ENCODE data around the gene KCNJ14. TPM values are rescaled to one million over a fixed set of nuclear protein-coding genes. Genes with fewer than 3 reads are reported as not detected.

Gene KCNJ14
- polyA plus RNA-seq, 4 donors, result 0.22 to 0.80 (median 0.35) TPM

DNA sequence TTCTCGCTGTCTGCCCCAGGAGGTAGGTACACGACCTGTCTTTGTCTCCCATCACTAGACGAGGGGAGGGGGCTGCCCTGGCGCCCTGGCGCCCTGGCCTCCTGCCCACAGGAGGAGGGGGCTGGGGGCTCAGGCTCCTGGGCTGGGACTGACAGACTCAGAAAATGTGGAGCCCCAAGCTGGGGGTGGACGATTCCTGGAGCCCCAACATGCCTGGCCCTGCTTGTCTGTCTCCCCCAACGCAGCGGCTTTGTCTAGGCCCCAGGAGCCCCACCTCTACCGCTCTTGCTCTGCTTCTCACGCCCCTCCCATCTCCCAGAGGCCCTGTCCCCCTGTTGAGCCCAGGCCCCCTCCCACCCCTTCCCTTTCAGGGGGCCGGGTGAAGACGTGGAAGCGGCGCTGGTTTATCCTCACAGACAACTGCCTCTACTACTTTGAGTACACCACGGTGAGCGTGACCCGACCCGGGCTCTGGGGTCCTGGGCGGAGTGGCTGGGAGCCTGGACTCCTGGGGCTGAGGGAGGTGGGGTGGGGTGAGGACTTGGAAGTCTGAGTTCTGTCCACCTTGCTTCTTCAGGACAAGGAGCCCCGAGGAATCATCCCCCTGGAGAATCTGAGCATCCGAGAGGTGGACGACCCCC lies 22.4 kb downstream of the KCNJ14 start:
- H3K36me3 ChIP-seq (ENCODE audit: control insufficient read depth in 3 of 3, insufficient read depth in 2 of 3, low read depth in 1 of 3, low read length in 3 of 3), result peaks cover 8 to 82% (median 22%) of the 10 kb centered on the region in 3 donors
- H3K27me3 ChIP-seq (ENCODE audit: control insufficient read depth in 3 of 3, insufficient read depth in 3 of 3, low read length in 3 of 3), result no peaks in the 10 kb centered on the region
- H3K4me3 ChIP-seq (ENCODE audit: low read depth in 1 of 3, low read length in 3 of 3), result no peak overlapping the region
- FAIRE-seq, result no peak
- H3K4me1 ChIP-seq (ENCODE audit: control insufficient read depth in 3 of 3, insufficient read depth in 2 of 3, low read depth in 1 of 3, low read length in 2 of 3), result peaks cover 0 to 5% (median 0%) of the 10 kb centered on the region in 3 donors
- H3K27ac ChIP-seq (ENCODE audit: low read depth in 1 of 3, low read length in 2 of 3), result no peak overlapping the region
- H3K9me3 ChIP-seq (ENCODE audit: control insufficient read depth in 2 of 2, insufficient read depth in 1 of 2, low read depth in 1 of 2, low read length in 1 of 2), result no peaks in the 10 kb centered on the region
- WGBS, 3 donors, result 84 to 91% (median 87%) methylated on average over 20 to 22 of the region's 22 CpGs
- no peak for DNase-seq

DNA sequence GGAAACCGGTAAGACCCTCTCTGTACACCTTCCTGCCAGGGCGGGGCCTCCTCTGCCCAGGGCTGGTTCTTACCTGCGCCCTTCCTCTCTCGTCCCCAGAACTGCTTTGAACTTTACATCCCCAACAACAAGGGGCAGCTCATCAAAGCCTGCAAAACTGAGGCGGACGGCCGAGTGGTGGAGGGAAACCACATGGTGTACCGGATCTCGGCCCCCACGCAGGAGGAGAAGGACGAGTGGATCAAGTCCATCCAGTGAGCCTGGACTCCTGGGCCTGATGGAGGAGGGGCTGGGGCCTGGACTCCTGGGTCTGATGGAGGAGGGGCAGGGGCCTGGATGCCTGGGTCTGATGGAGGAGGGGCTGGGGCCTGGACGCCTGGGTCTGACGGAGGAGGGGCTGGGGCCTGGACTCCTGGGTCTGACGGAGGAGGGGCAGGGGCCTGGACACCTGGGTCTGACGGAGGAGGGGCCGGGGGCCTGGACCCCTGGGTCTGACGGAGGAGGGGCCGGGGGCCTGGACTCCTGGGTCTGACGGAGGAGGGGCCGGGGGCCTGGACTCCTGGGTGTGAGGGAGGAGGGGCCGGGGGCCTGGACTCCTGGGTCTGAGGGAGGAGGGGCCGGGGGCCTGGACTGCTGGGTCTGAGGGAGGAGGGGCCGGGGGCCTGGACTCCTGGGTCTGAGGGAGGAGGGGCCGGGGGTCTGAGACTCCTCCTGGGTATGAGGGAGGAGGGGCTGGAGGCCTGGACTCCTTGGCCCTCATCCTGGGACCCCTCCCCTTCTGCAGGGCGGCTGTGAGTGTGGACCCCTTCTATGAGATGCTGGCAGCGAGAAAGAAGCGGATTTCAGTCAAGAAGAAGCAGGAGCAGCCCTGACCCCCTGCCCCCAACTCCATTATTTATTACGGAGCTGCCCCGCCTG lies 23.2 kb downstream of the KCNJ14 start:
- 82 to 89% (median 87%) methylated on average over 22 to 29 of the region's 29 CpGs for WGBS, 3 donors
- H3K4me1 ChIP-seq (ENCODE audit: control insufficient read depth in 3 of 3, insufficient read depth in 2 of 3, low read depth in 1 of 3, low read length in 2 of 3), result peaks cover 0 to 5% (median 0%) of the 10 kb centered on the region in 3 donors
- H3K27ac ChIP-seq (ENCODE audit: low read depth in 1 of 3, low read length in 2 of 3), result no peak overlapping the region
- peaks cover 8 to 74% (median 17%) of the 10 kb centered on the region in 3 donors for H3K36me3 ChIP-seq (ENCODE audit: control insufficient read depth in 3 of 3, insufficient read depth in 2 of 3, low read depth in 1 of 3, low read length in 3 of 3)
- no peak for DNase-seq
- no peak for FAIRE-seq
- no peaks in the 10 kb centered on the region for H3K27me3 ChIP-seq (ENCODE audit: control insufficient read depth in 3 of 3, insufficient read depth in 3 of 3, low read length in 3 of 3)
- H3K4me3 ChIP-seq (ENCODE audit: low read depth in 1 of 3, low read length in 3 of 3), result no peak overlapping the region
- H3K9me3 ChIP-seq (ENCODE audit: control insufficient read depth in 2 of 2, insufficient read depth in 1 of 2, low read depth in 1 of 2, low read length in 1 of 2), result no peaks in the 10 kb centered on the region

DNA sequence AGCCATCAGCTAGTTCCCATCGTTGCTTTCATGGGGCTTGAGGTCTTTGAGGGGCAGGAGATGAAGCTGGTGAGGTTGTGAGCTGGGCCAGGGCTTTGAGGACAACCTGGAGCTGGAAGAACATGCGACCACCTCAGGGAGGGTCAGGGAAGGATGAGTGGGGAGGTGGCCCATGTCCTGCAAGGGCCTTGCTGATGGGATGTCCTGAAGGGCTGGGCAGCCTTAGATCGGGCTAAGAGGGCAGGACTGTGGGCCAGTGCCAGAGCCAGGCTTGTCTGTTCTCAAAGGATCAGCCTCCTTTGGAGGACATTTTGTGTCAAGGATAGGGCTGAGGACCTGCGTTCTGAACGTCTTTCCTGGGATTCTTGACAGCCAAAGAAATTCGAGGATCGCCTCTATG lies 24.3 kb downstream of the KCNJ14 start:
- peak overlapping the region in 1 of 3 donors; percentile 63 for H3K27ac ChIP-seq (ENCODE audit: low read depth in 1 of 3, low read length in 2 of 3)
- FAIRE-seq (no peak), DNase-seq (no peak)
- H3K9me3 ChIP-seq (ENCODE audit: control insufficient read depth in 2 of 2, insufficient read depth in 1 of 2, low read depth in 1 of 2, low read length in 1 of 2), result no peaks in the 10 kb centered on the region
- H3K4me3 ChIP-seq (ENCODE audit: low read depth in 1 of 3, low read length in 3 of 3), result no peak overlapping the region
- H3K36me3 ChIP-seq (ENCODE audit: control insufficient read depth in 3 of 3, insufficient read depth in 2 of 3, low read depth in 1 of 3, low read length in 3 of 3), result peaks cover 5 to 63% (median 14%) of the 10 kb centered on the region in 3 donors
- 73 to 81% (median 77%) methylated on average over 6 to 7 of the region's 7 CpGs for WGBS, 3 donors
- H3K4me1 ChIP-seq (ENCODE audit: control insufficient read depth in 3 of 3, insufficient read depth in 2 of 3, low read depth in 1 of 3, low read length in 2 of 3), result peaks cover 0 to 5% (median 0%) of the 10 kb centered on the region in 3 donors
- H3K27me3 ChIP-seq (ENCODE audit: control insufficient read depth in 3 of 3, insufficient read depth in 3 of 3, low read length in 3 of 3), result no peaks in the 10 kb centered on the region

DNA sequence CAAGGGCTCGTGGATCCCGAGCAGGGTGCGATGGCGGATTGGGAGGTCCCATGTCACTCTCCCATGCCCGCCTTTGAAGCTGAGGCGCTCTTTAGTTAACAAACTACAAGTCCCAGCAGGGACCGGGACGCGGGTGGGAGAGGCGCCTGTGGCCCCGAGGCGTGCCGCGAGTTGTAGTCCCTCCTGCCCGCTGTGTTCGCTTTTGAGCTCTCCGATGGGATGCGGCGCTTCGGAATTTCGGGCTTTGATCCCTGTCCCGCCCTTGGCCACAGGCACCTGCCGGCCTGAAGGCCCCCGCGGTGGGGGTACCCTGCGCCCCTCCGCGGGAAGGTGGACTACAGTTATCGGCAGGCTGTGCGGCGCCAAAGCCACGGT lies 24.8 kb downstream of the KCNJ14 start:
- Histone ChIP-seq H3K27ac (ENCODE audit: low read depth in 1 of 3, low read length in 2 of 3) (peak overlapping the region; percentile 47 to 63 (median 59)), H3K36me3 (ENCODE audit: control insufficient read depth in 3 of 3, insufficient read depth in 2 of 3, low read depth in 1 of 3, low read length in 3 of 3) (peaks cover 5 to 59% (median 9%) of the 10 kb centered on the region in 3 donors), H3K4me3 (ENCODE audit: low read depth in 1 of 3, low read length in 3 of 3) (peak overlapping the region; percentile 20 to 48 (median 44)), H3K9me3 (ENCODE audit: control insufficient read depth in 2 of 2, insufficient read depth in 1 of 2, low read depth in 1 of 2, low read length in 1 of 2) (no peaks in the 10 kb centered on the region), H3K4me1 (ENCODE audit: control insufficient read depth in 3 of 3, insufficient read depth in 2 of 3, low read depth in 1 of 3, low read length in 2 of 3) (peaks cover 0 to 5% (median 0%) of the 10 kb centered on the region in 3 donors), H3K27me3 (ENCODE audit: control insufficient read depth in 3 of 3, insufficient read depth in 3 of 3, low read length in 3 of 3) (no peaks in the 10 kb centered on the region)
- FAIRE-seq (no peak), DNase-seq (peak in 1 of 2 donors; percentile 53)
- 16 to 32% (median 28%) methylated on average over 32 of the region's 32 CpGs for WGBS, 3 donors

DNA sequence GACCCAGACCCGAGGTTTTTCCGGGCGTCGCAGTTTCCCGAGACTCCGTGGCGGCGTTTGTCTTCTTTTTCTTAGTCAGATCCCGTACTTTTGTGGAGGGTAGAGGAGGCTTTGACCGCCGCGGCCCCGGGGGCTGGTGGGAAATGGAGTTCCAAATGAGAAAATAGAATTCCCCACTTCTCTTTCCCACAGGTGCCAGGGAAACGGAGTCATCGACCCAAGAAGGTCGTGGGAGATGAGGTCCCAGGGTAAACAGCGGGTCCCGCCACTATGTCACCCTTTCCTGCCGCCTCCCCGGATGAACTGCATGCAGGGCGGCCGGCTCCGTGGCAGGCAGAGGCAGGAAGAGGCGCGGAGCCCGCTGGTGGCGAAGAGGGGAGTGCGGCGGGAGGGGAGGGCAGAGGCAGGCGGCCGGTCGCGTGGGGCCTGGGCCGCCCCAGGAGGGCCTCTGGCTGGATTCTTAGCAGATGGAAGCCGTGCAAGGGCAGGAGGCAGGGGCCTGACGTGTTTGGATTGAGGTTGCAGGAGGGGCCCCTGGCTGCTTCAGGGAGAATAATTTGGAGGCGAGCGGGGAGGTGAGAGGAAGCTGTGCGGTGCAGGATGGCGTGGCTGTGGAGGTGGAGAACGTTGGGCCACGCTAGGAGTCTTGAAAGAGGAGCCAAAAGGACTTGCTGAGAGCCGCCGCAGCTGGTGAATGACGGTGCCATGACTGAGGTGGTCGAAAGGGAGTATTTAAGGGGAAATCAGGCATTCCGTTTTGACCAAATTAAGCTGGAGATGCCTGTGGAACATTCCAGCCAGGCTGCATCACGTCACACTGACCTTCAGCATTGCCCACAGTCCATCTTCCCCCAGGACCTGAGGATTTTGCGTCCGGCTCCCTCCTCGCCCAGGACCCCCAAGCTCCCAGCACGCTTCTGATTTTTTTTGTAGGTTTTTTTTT lies 25.5 kb downstream of the KCNJ14 start:
- DNase-seq, result peak in 1 of 2 donors; percentile 62
- Histone ChIP-seq H3K27ac (ENCODE audit: low read depth in 1 of 3, low read length in 2 of 3) (peak overlapping the region; percentile 47 to 63 (median 59)), H3K9me3 (ENCODE audit: control insufficient read depth in 2 of 2, insufficient read depth in 1 of 2, low read depth in 1 of 2, low read length in 1 of 2) (no peaks in the 10 kb centered on the region), H3K4me3 (ENCODE audit: low read depth in 1 of 3, low read length in 3 of 3) (peak overlapping the region; percentile 20 to 48 (median 44)), H3K27me3 (ENCODE audit: control insufficient read depth in 3 of 3, insufficient read depth in 3 of 3, low read length in 3 of 3) (no peaks in the 10 kb centered on the region), H3K4me1 (ENCODE audit: control insufficient read depth in 3 of 3, insufficient read depth in 2 of 3, low read depth in 1 of 3, low read length in 2 of 3) (peaks cover 0 to 5% (median 0%) of the 10 kb centered on the region in 3 donors), H3K36me3 (ENCODE audit: control insufficient read depth in 3 of 3, insufficient read depth in 2 of 3, low read depth in 1 of 3, low read length in 3 of 3) (peaks cover 5 to 57% (median 7%) of the 10 kb centered on the region in 3 donors)
- no peak for FAIRE-seq
- 13 to 30% (median 21%) methylated on average over 52 of the region's 52 CpGs for WGBS, 3 donors

DNA sequence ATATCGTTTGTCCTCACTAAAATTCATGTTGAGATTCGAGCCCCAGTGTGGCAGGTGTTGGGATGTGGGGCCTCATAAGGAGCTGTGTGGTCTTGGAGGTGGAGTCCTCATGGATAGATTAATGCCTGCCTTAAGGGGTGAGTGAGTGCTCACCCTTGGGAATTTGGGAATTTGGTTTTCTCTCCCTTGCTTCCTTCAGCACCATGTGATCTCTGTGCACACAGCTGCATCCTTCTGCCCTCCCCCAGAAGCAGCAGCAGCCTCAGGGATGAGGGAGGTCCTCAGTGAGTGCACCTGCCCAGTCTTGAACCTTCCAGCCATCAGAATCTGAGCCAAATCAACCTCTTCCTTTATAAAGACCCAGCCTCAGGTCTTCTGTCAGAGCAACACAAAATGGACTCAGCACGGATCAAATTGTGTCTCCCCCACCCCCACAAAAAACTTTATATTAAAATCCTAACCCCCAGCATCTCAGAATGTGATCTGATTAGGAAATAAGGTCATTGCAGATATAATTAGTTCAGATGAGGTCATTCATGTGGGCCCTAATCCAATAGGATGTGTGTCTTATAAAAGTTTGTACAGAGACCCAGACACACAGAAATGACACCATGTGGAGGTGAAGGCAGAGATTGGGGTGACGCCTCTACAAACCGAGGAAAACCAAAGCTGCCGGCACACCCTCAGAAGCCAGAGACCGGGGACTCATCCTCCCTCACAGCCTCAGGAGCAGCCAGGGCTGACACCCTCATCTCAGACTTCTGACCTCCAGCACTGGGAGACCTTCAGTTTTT lies 26.7 kb downstream of the KCNJ14 start:
- FAIRE-seq (no peak), DNase-seq (no peak)
- Histone ChIP-seq H3K4me3 (ENCODE audit: low read depth in 1 of 3, low read length in 3 of 3) (no peak overlapping the region), H3K9me3 (ENCODE audit: control insufficient read depth in 2 of 2, insufficient read depth in 1 of 2, low read depth in 1 of 2, low read length in 1 of 2) (no peaks in the 10 kb centered on the region), H3K4me1 (ENCODE audit: control insufficient read depth in 3 of 3, insufficient read depth in 2 of 3, low read depth in 1 of 3, low read length in 2 of 3) (peaks cover 0 to 5% (median 0%) of the 10 kb centered on the region in 3 donors), H3K36me3 (ENCODE audit: control insufficient read depth in 3 of 3, insufficient read depth in 2 of 3, low read depth in 1 of 3, low read length in 3 of 3) (peaks cover 3 to 45% (median 5%) of the 10 kb centered on the region in 3 donors), H3K27ac (ENCODE audit: low read depth in 1 of 3, low read length in 2 of 3) (no peak overlapping the region), H3K27me3 (ENCODE audit: control insufficient read depth in 3 of 3, insufficient read depth in 3 of 3, low read length in 3 of 3) (no peaks in the 10 kb centered on the region)
- 54 to 69% (median 67%) methylated on average over 7 of the region's 7 CpGs for WGBS, 3 donors

DNA sequence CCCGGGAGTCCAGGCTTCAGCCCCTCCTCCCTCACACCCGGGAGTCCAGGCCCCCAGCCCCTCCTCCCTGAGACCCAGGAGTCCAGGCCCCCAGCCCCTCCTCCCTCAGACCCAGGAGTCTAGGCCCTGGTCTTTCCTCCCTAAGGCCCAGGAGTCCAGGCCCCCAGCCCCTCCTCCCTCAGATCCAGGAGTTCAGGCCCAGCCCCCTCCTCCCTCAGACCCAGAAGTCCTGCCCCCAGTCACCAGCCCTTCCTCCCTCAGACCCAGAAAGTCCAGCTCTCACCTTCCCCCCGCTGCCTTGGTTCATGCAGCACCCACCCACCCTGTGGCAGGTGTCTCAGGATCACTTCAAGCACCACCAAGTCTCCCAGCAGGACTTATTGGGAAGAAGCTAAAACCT lies 27.9 kb downstream of the KCNJ14 start:
- DNase-seq, result no peak
- 36 to 43% (median 41%) methylated on average over 3 of the region's 3 CpGs for WGBS, 3 donors
- Histone ChIP-seq H3K9me3 (ENCODE audit: control insufficient read depth in 2 of 2, insufficient read depth in 1 of 2, low read depth in 1 of 2, low read length in 1 of 2) (no peaks in the 10 kb centered on the region), H3K27me3 (ENCODE audit: control insufficient read depth in 3 of 3, insufficient read depth in 3 of 3, low read length in 3 of 3) (no peaks in the 10 kb centered on the region), H3K36me3 (ENCODE audit: control insufficient read depth in 3 of 3, insufficient read depth in 2 of 3, low read depth in 1 of 3, low read length in 3 of 3) (peaks cover 0 to 33% (median 4%) of the 10 kb centered on the region in 3 donors), H3K4me3 (ENCODE audit: low read depth in 1 of 3, low read length in 3 of 3) (no peak overlapping the region), H3K27ac (ENCODE audit: low read depth in 1 of 3, low read length in 2 of 3) (no peak overlapping the region), H3K4me1 (ENCODE audit: control insufficient read depth in 3 of 3, insufficient read depth in 2 of 3, low read depth in 1 of 3, low read length in 2 of 3) (peaks cover 0 to 16% (median 4%) of the 10 kb centered on the region in 3 donors)
- FAIRE-seq, result no peak

Data from small intestine (tissue), 7 donors.